Measurements from ENCODE around the gene XPA. TPM values are rescaled to one million over a fixed set of nuclear protein-coding genes. Genes with fewer than 3 reads are reported as not detected.

Gene XPA
- total and polyA plus RNA-seq, 2 of the 8 experiments (the other 6 are each of a cell fraction or from before 2014, with no cell fraction given) = 0.24 to 2.6 TPM

DNA sequence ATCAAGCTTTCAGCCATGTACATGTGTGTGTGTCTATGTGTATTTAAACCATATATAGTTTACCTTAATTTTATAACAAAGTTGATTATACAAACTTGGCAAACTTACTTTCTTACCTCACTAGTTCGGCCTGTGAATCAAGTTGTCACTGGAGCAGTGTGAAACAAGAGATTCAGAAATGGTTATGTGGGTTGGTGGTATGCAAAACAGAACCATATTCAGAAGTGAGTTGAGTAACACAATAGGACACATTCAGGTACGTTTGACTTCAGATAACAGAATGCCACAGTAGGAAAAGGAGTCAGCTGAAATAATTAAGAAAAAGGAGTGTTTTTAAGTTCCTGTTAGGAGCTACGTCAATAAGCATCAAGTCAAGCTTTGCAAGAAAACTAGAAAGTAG is 21.5 kb downstream of the XPA start:
- POLR2A ChIA-PET (ENCODE audit: partially characterized antibody) = interaction anchor here (1.4 kb wide), 1 partner anchor 225 kb away, joined by 4 read pairs; no protein-coding TSS in a partner anchor
- no peak overlapping the region for H4K8ac ChIP-seq (ENCODE audit: extremely low read depth, insufficient read depth, low read length)
- CTCF ChIA-PET (ENCODE audit: partially characterized antibody) = no interaction called here
- TF ChIP-seq SP4 (IDR thresholded peaks at IDR 0.05; ENCODE audit: low read length) (no peak), TCF12 (IDR thresholded peaks at IDR 0.05; ENCODE audit: low read depth, low read length) (no peak), HDAC2 (IDR thresholded peaks at IDR 0.05; ENCODE audit: borderline replicate concordance in 1 of 2, low read depth in 2 of 2, low read length in 2 of 2) (no peak), SAP30 (IDR thresholded peaks at IDR 0.05; ENCODE audit: insufficient read depth, insufficient replicate concordance, low read length) (no peak), POU5F1 (IDR thresholded peaks at IDR 0.05; ENCODE audit: low read depth, low read length) (no peak), BRCA1 (IDR thresholded peaks at IDR 0.05; ENCODE audit: low read depth, low read length) (no peak), KDM5A (IDR thresholded peaks at IDR 0.05; ENCODE audit: low read length) (no peak), SIX5 (IDR thresholded peaks at IDR 0.05; ENCODE audit: low read depth, low read length) (no peak), CBX8 (IDR thresholded peaks at IDR 0.05; ENCODE audit: borderline replicate concordance, low read depth, low read length) (no peak), CHD2 (IDR thresholded peaks at IDR 0.05; ENCODE audit: low read length) (no peak), JUN (IDR thresholded peaks at IDR 0.05; ENCODE audit: low read depth, low read length) (no peak), POLR2A (IDR thresholded peaks at IDR 0.05; ENCODE audit: control extremely low read depth in 1 of 2, low read depth in 2 of 2, low read length in 2 of 2) (no peak), BACH1 (IDR thresholded peaks at IDR 0.05; ENCODE audit: low read length) (no peak), SP2 (IDR thresholded peaks at IDR 0.05; ENCODE audit: low read length) (no peak)
- TF ChIP-seq, protein P1, sequence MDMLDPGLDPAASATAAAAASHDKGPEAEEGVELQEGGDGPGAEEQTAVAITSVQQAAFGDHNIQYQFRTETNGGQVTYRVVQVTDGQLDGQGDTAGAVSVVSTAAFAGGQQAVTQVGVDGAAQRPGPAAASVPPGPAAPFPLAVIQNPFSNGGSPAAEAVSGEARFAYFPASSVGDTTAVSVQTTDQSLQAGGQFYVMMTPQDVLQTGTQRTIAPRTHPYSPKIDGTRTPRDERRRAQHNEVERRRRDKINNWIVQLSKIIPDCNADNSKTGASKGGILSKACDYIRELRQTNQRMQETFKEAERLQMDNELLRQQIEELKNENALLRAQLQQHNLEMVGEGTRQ (IDR thresholded peaks at IDR 0.05; ENCODE audit: low read length) = no peak

More for the DNA sequence above, 21.5 kb downstream of the XPA start:
- no peak for DNase-seq (ENCODE audit: low read depth in 1 of 2, low spot score in 2 of 2)
- H2BK5ac ChIP-seq (ENCODE audit: low read depth, low read length) = no peak overlapping the region
- no peak overlapping the region for H2AK5ac ChIP-seq (ENCODE audit: low read depth, low read length)
- H3K4me3 ChIP-seq (ENCODE audit: extremely low read depth in 1 of 4, insufficient read depth in 2 of 4, low read depth in 3 of 4, low read length in 4 of 4) = no peak overlapping the region
- H2BK15ac ChIP-seq (ENCODE audit: low read length) = no peak overlapping the region
- no peak overlapping the region for H2BK12ac ChIP-seq (ENCODE audit: low read depth, low read length)
- H3K9me3 ChIP-seq (ENCODE audit: insufficient read depth in 2 of 2, low read depth in 1 of 2, low read length in 1 of 2) = no peaks in the 10 kb centered on the region
- peaks cover 3 to 4% of the 10 kb centered on the region in 2 experiments for H4K20me1 ChIP-seq (replicated peaks in 1 of 2; ENCODE audit: control insufficient read depth in 1 of 2, insufficient read depth in 2 of 2, low read length in 2 of 2)
- H3K36me3 ChIP-seq (ENCODE audit: control insufficient read depth in 2 of 4, insufficient read depth in 4 of 4, low read length in 3 of 4) = peaks cover 17 to 52% (median 46%) of the 10 kb centered on the region in 4 experiments
- H3K23me2 ChIP-seq (ENCODE audit: low read depth, low read length) = no peaks in the 10 kb centered on the region
- H4K5ac ChIP-seq (ENCODE audit: insufficient read length, low read depth, low read length) = no peak overlapping the region
- no peak overlapping the region for H3K4me2 ChIP-seq (ENCODE audit: insufficient read depth in 1 of 2, low read depth in 2 of 2, low read length in 2 of 2)
- H3K4me1 ChIP-seq (replicated peaks in 1 of 4; ENCODE audit: control insufficient read depth in 3 of 4, insufficient read depth in 4 of 4, low read length in 3 of 4) = no peaks in the 10 kb centered on the region
- H3K56ac ChIP-seq (replicated peaks; ENCODE audit: insufficient read length, low read depth, low read length) = no peak overlapping the region
- H3K23ac ChIP-seq (ENCODE audit: insufficient read length) = no peak overlapping the region
- H3K27ac ChIP-seq (ENCODE audit: low read depth, low read length) = no peak overlapping the region
- no peaks in the 10 kb centered on the region for H3K79me2 ChIP-seq (ENCODE audit: control insufficient read depth in 1 of 2, insufficient read depth in 2 of 2, low read length in 2 of 2)
- no peak overlapping the region for H4K91ac ChIP-seq (replicated peaks; ENCODE audit: insufficient read length, low read length)
- no peak overlapping the region for H3K9ac ChIP-seq (replicated peaks in 1 of 4; ENCODE audit: extremely low read depth in 1 of 4, low read depth in 3 of 4, low read length in 3 of 4)
- H2BK120ac ChIP-seq (replicated peaks; ENCODE audit: low read depth, low read length) = no peak overlapping the region
- no peak overlapping the region for H2AFZ ChIP-seq (ENCODE audit: low read length)
- H3K27me3 ChIP-seq (replicated peaks in 1 of 4; ENCODE audit: control insufficient read depth in 3 of 4, extremely low read depth in 1 of 4, insufficient read depth in 3 of 4, low read length in 3 of 4) = no peaks in the 10 kb centered on the region
- 88% methylated on average over 3 of the region's 3 CpGs; no CpG with 5 or more reads in 1 of the 2 experiments for WGBS, 2 experiments (ENCODE audit: extremely low coverage in 1 of 2, insufficient coverage in 1 of 2, insufficient read length in 1 of 2, insufficient replicate concordance in 2 of 2, low coverage in 1 of 2, low lambda C conversion rate in 2 of 2, missing lambda C conversion rate in 1 of 2)
- no peak for FAIRE-seq
- H3K18ac ChIP-seq (ENCODE audit: extremely low read depth, low read length) = no peak overlapping the region
- no peak overlapping the region for H3K14ac ChIP-seq (ENCODE audit: insufficient read length)
- H2BK20ac ChIP-seq (ENCODE audit: low read length) = no peak overlapping the region
- no peaks in the 10 kb centered on the region for H3K79me1 ChIP-seq (ENCODE audit: low read depth, low read length)
- no peak overlapping the region for H3K4ac ChIP-seq (replicated peaks; ENCODE audit: insufficient read length, low read depth, low read length)
